Adrenal gland (tissue), 12 donors: ENCODE results near the gene SERPINC1. TPM values are rescaled to one million over a fixed set of nuclear protein-coding genes. Genes with fewer than 3 reads are reported as not detected.

Experiments used
- polyA plus RNA-seq, 3 donors: library from polyadenylated mRNA; stranded (reverse); fragments of 200-250 nt in 2 of 3; fragments of 350-450 nt in 1 of 3; fragmentation: Illumina TruSeq in 1 of 3; extraction: RNeasy Lipid Tissue Mini Kit (QIAGEN cat#74804) in 1 of 3; gene quantifications; one replicate each; pipeline ENCODE4 v1.2.3, GENCODE V29; 2013 to 2014
- small RNA-seq, 2 donors: library from RNA; depleted of rRNA; stranded (forward); fragments of <200 nt; gene quantifications; one replicate each; pipeline ENCODE3, GENCODE V24; 2016
- total RNA-seq, 9 donors: library from RNA; depleted of rRNA in 4 of 9; stranded (reverse); fragments of >200 nt in 4 of 9; fragments of 120-200 nt in 1 of 9; fragmentation: NEBNext Ultra II Directional in 1 of 9; extraction: Animal tissue kit (Norgen Biotek cat#: 25700) in 1 of 9; gene quantifications; one replicate each; pipeline versions ENCODE4 v1.1.0 to v1.2.4, GENCODE V29; 2013 to 2023
- donor health status: healthy with polysubstance abuse.
- donor health status: Bipolar disorder and iron deficiency.
- donor health status: DM: yes; HTN: yes; CAD: no.
- donor health status: DM: no; HTN: no; CAD: no.
- donor health status: DM: no; HTN: no; CAD: no.
- donor health status: DM: yes; HTN: yes; CAD: no.

The SERPINC1 gene
- total and polyA plus RNA-seq, 12 donors, result 0.19 to 1.2 (median 0.55) TPM; not detected in 4

Small RNA genes lying within 50 kb of the gene (small RNA-seq; reads per million reads assigned to genes)
- 0 to 0.17 reads per million in 2 donors for gene RNA5SP67

Other genes starting within 250 kb of the SERPINC1 start
- gene ANKRD45, start 247.5 kb downstream of the SERPINC1 start, total RNA-seq, result 1 to 10 TPM in 2 of 9 donors, under 1 TPM in 5, not detected in 2; 0.41 to 2.3 (median 0.78) TPM
- 1 to 10 TPM in 1 of 3 donors, under 1 TPM in 2; 0.56 to 1.3 (median 0.74) TPM for gene ANKRD45, start 247.5 kb downstream of the SERPINC1 start, polyA plus RNA-seq
- 10 to 100 TPM; 19.7 to 42.5 (median 25.6) TPM for gene KLHL20, start 202.3 kb downstream of the SERPINC1 start, total RNA-seq
- gene KLHL20, start 202.3 kb downstream of the SERPINC1 start, polyA plus RNA-seq, result 10 to 100 TPM in 1 of 3 donors, 1 to 10 TPM in 2; 4.6 to 22.4 (median 7.7) TPM
- gene DARS2, start 92.7 kb downstream of the SERPINC1 start, total RNA-seq, result 10 to 100 TPM; 20.4 to 33.5 (median 25.4) TPM
- 10 to 100 TPM in 1 of 3 donors, 1 to 10 TPM in 2; 6.2 to 35.1 (median 8.7) TPM for gene DARS2, start 92.7 kb downstream of the SERPINC1 start, polyA plus RNA-seq
- 10 to 100 TPM in 2 of 9 donors, 1 to 10 TPM in 7; 1.3 to 63.3 (median 5.5) TPM for gene CENPL, start 92.4 kb downstream of the SERPINC1 start, total RNA-seq
- 1 to 10 TPM in 2 of 3 donors, under 1 TPM in 1; 0.94 to 6.2 (median 2.3) TPM for gene CENPL, start 92.4 kb downstream of the SERPINC1 start, polyA plus RNA-seq
- 100 to 1,000 TPM; 112 to 486 (median 253) TPM for gene GAS5, start 49.3 kb downstream of the SERPINC1 start, total RNA-seq
- 100 to 1,000 TPM; 116 to 720 (median 678) TPM for gene GAS5, start 49.3 kb downstream of the SERPINC1 start, polyA plus RNA-seq
- gene ZBTB37, start 48.9 kb downstream of the SERPINC1 start, total RNA-seq, result 10 to 100 TPM in 5 of 9 donors, 1 to 10 TPM in 4; 5.1 to 20.4 (median 11.2) TPM
- gene ZBTB37, start 48.9 kb downstream of the SERPINC1 start, polyA plus RNA-seq, result 1 to 10 TPM in 2 of 3 donors, under 1 TPM in 1; 0.91 to 4.2 (median 3.6) TPM
- gene RC3H1, start 105.0 kb upstream of the SERPINC1 start, total RNA-seq, result 10 to 100 TPM; 19.3 to 36.2 (median 25.0) TPM
- 10 to 100 TPM in 1 of 3 donors, 1 to 10 TPM in 2; 3.6 to 12.1 (median 6.7) TPM for gene RC3H1, start 105.0 kb upstream of the SERPINC1 start, polyA plus RNA-seq
- 10 to 100 TPM; 13.5 to 29.9 (median 20.7) TPM for gene RABGAP1L, start 242.2 kb upstream of the SERPINC1 start, total RNA-seq
- gene RABGAP1L, start 242.2 kb upstream of the SERPINC1 start, polyA plus RNA-seq, result 10 to 100 TPM; 10.4 to 22.0 (median 14.8) TPM